ENCODE data around the gene TNFRSF8.

TNFRSF8 gene

GRCh38 chr1:12178511-12178910, 115.4 kb downstream of the TNFRSF8 start:
- DNase-seq: no peak

- DNase-seq: no peak
Observed at GRCh38 chr1:12179111-12179519, 116.0 kb downstream of the TNFRSF8 start.

GRCh38 chr1:12179676-12180075, 116.6 kb downstream of the TNFRSF8 start:
- DNase-seq: no peak

GRCh38 chr1:12180315-12180714, 117.2 kb downstream of the TNFRSF8 start:
- no peak for DNase-seq

- no peak for DNase-seq
Observed at GRCh38 chr1:12180903-12181302, 117.8 kb downstream of the TNFRSF8 start.

GRCh38 chr1:12181568-12181967, 118.5 kb downstream of the TNFRSF8 start:
- no peak for DNase-seq

GRCh38 chr1:12182410-12182984, 119.4 kb downstream of the TNFRSF8 start:
- no peak for DNase-seq

GRCh38 chr1:12183095-12183794, 120.1 kb downstream of the TNFRSF8 start:
- DNase-seq: no peak

- DNase-seq: no peak
Observed at GRCh38 chr1:12184008-12184681, 121.0 kb downstream of the TNFRSF8 start.

- DNase-seq: no peak
Observed at GRCh38 chr1:12185036-12185917, 122.2 kb downstream of the TNFRSF8 start.

- no peak for DNase-seq
Observed at GRCh38 chr1:12185918-12186678, 123.0 kb downstream of the TNFRSF8 start.

GRCh38 chr1:12186679-12186985, 123.5 kb downstream of the TNFRSF8 start:
- DNase-seq: no peak

- no peak for DNase-seq
Observed at GRCh38 chr1:12188115-12188514, 125.0 kb downstream of the TNFRSF8 start.

- DNase-seq: no peak
Observed at GRCh38 chr1:12188657-12189327, 125.7 kb downstream of the TNFRSF8 start.

- DNase-seq: no peak
Observed at GRCh38 chr1:12189328-12189682, 126.2 kb downstream of the TNFRSF8 start.

GRCh38 chr1:12191242-12192032, 128.3 kb downstream of the TNFRSF8 start:
- peak; percentile 10 for DNase-seq

Data from NCI-H2029 (cell line).